OCI-LY3 (cell line): ENCODE results near the gene RPS24.

ENCODE experiments used
- EZH2phosphoT487 ChIP-seq: fragments of 200-600 bp; shearing (Covaris generic); IDR thresholded peaks from 2 replicates; pipeline ENCODE4 v1.6.1; 2018; ENCODE audit warnings: antibody characterized with exemption, mixed run types, low read depth
- TF ChIP-seq, protein P1 (sequence below): fragments of 200-600, 300-600 bp; sonication (generic); IDR thresholded peaks from 2 replicates; pipeline ENCODE4 v1.5.1; 2014; ENCODE audit warnings: antibody characterized with exemption, low read length, low read depth

DNA sequence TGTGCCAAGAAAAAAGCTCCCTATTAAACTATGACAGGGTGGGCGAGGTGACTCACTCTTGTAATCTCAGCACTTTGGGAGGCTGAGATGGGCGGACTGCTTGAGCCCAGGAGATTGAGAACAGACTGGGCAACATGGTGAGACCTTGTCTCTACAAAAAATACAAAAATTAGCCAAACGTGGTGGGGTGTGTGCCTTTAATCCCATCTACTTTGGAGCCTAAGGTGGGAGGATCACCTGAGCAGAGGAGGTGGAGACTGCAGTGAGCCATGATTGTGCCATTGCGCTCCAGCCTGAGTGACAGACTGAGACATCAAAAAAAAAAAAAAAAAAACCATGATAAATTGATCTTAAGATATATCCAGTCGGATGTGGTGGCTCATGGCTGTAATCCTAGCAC lies 15.8 kb upstream of the RPS24 start:
- TF ChIP-seq, protein P1, sequence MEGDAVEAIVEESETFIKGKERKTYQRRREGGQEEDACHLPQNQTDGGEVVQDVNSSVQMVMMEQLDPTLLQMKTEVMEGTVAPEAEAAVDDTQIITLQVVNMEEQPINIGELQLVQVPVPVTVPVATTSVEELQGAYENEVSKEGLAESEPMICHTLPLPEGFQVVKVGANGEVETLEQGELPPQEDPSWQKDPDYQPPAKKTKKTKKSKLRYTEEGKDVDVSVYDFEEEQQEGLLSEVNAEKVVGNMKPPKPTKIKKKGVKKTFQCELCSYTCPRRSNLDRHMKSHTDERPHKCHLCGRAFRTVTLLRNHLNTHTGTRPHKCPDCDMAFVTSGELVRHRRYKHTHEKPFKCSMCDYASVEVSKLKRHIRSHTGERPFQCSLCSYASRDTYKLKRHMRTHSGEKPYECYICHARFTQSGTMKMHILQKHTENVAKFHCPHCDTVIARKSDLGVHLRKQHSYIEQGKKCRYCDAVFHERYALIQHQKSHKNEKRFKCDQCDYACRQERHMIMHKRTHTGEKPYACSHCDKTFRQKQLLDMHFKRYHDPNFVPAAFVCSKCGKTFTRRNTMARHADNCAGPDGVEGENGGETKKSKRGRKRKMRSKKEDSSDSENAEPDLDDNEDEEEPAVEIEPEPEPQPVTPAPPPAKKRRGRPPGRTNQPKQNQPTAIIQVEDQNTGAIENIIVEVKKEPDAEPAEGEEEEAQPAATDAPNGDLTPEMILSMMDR, result no peak
- TF ChIP-seq EZH2phosphoT487, result no peak
